GM12875 (cell line): Measurements from ENCODE around the gene CXCR3.

ENCODE experiments used
- H3K4me3 ChIP-seq: one replicate; pipeline ENCODE4 v1.5.1; 2011; ENCODE audit warnings: low read depth, low read length, control low read depth
- CTCF ChIP-seq: IDR thresholded peaks from 2 replicates; pipeline ENCODE4 v1.5.1; 2011; ENCODE audit warnings: low read depth, mild to moderate bottlenecking, control low read depth, inconsistent platforms, low read length, moderate library complexity, borderline replicate concordance; ENCODE audit not compliant: insufficient read depth

CXCR3 gene

GRCh38 chrX:71661919-71662318 is 43.6 kb upstream of the CXCR3 start:
- TF ChIP-seq CTCF = no peak
- H3K4me3 ChIP-seq = no peak overlapping the region

GRCh38 chrX:71660562-71661416 is 42.5 kb upstream of the CXCR3 start:
- no peak for TF ChIP-seq CTCF
- H3K4me3 ChIP-seq = no peak overlapping the region

GRCh38 chrX:71659959-71660358 is 41.6 kb upstream of the CXCR3 start:
- no peak for TF ChIP-seq CTCF

GRCh38 chrX:71659342-71659741 is 41.0 kb upstream of the CXCR3 start:
- H3K4me3 ChIP-seq = no peak overlapping the region

More at GRCh38 chrX:71659959-71660358, 41.6 kb upstream of the CXCR3 start:
- no peak overlapping the region for H3K4me3 ChIP-seq

GRCh38 chrX:71657267-71657666 is 39.0 kb upstream of the CXCR3 start:
- H3K4me3 ChIP-seq = no peak overlapping the region
- no peak for TF ChIP-seq CTCF

More at GRCh38 chrX:71659342-71659741, 41.0 kb upstream of the CXCR3 start:
- TF ChIP-seq CTCF = no peak

- H3K4me3 ChIP-seq = no peak overlapping the region
- no peak for TF ChIP-seq CTCF
Observed at GRCh38 chrX:71653344-71653743, 35.0 kb upstream of the CXCR3 start.

- TF ChIP-seq CTCF = peak; percentile 46; the same call in 1 of the 2 replicates
- no peak overlapping the region for H3K4me3 ChIP-seq
Observed at GRCh38 chrX:71652405-71652804, 34.1 kb upstream of the CXCR3 start.
